HG03025 (cell line): Measurements from ENCODE around the gene CYP46A1.

ENCODE experiments used
- ATAC-seq: cut with Tn5 transposase; IDR thresholded peaks from one replicate; pipeline ENCODE4 v1.9.1; 2021; ENCODE audit warnings: mild to moderate bottlenecking, moderate library complexity; ENCODE audit not compliant: unreplicated experiment, low FRiP score

CYP46A1 gene

GRCh38 chr14:99737451-99737951 is 53.4 kb downstream of the CYP46A1 start:
- ATAC-seq, result no peak

GRCh38 chr14:99737956-99738667 is 54.0 kb downstream of the CYP46A1 start:
- ATAC-seq, result no peak

- no peak for ATAC-seq
These were observed 56.3 kb downstream of the CYP46A1 start for GRCh38 chr14:99740411-99740810.

- ATAC-seq, result no peak
These were observed 57.3 kb downstream of the CYP46A1 start for GRCh38 chr14:99741227-99741976.

GRCh38 chr14:99742074-99742473 is 58.0 kb downstream of the CYP46A1 start:
- no peak for ATAC-seq

GRCh38 chr14:99742509-99743487 is 58.7 kb downstream of the CYP46A1 start:
- ATAC-seq, result no peak

- ATAC-seq, result no peak
These were observed 60.2 kb downstream of the CYP46A1 start for GRCh38 chr14:99744199-99744872.

- no peak for ATAC-seq
These were observed 60.8 kb downstream of the CYP46A1 start for GRCh38 chr14:99744873-99745224.

GRCh38 chr14:99745307-99745951 is 61.3 kb downstream of the CYP46A1 start:
- no peak for ATAC-seq

GRCh38 chr14:99747167-99747566 is 63.1 kb downstream of the CYP46A1 start:
- no peak for ATAC-seq

- no peak for ATAC-seq
These were observed 63.7 kb downstream of the CYP46A1 start for GRCh38 chr14:99747582-99748330.

- ATAC-seq, result no peak
These were observed 64.4 kb downstream of the CYP46A1 start for GRCh38 chr14:99748529-99748928.

- no peak for ATAC-seq
These were observed 65.0 kb downstream of the CYP46A1 start for GRCh38 chr14:99749142-99749541.

GRCh38 chr14:99749763-99750715 is 65.9 kb downstream of the CYP46A1 start:
- ATAC-seq, result no peak

GRCh38 chr14:99750746-99751450 is 66.8 kb downstream of the CYP46A1 start:
- ATAC-seq, result no peak

GRCh38 chr14:99751539-99752485 is 67.7 kb downstream of the CYP46A1 start:
- ATAC-seq, result no peak
